H9 (cell line): ENCODE results near the gene PDE8A. TPM values are rescaled to one million over a fixed set of nuclear protein-coding genes. Genes with fewer than 3 reads are reported as not detected.
"Not testable (repeated sequence)": the region's sequence is repeated elsewhere in the genome, so short reads cannot be mapped to it uniquely, and the experiment has no call there.

Source experiments
- DNase-seq: peaks from one replicate; pipeline ENCODE4 v3.0.0-alpha.2; 2017
- H2AFZ ChIP-seq: one replicate; pipeline ENCODE4 v1.6.1; 2013; ENCODE audit warnings: mild to moderate bottlenecking, low read length, control low read depth, moderate library complexity
- H2AK5ac ChIP-seq: 2 replicates; pipeline ENCODE4 v1.6.1; 2013; ENCODE audit warnings: low read length, control low read depth, mixed read lengths; ENCODE audit not compliant: insufficient read length
- H2BK120ac ChIP-seq: one replicate; pipeline ENCODE4 v1.6.1; 2013; ENCODE audit warnings: low read depth, mild to moderate bottlenecking, low read length, control low read depth, inconsistent platforms; ENCODE audit not compliant: poor library complexity, severe bottlenecking
- H2BK12ac ChIP-seq: 2 replicates; pipeline ENCODE4 v1.6.1; 2013; ENCODE audit warnings: low read length, control low read depth, mixed read lengths, low read depth; ENCODE audit not compliant: insufficient read length
- H2BK15ac ChIP-seq: 2 replicates; pipeline ENCODE4 v1.6.1; 2013; ENCODE audit warnings: low read depth, low read length, control low read depth
- H2BK20ac ChIP-seq: one replicate; pipeline ENCODE4 v1.6.1; 2013; ENCODE audit warnings: low read depth, mild to moderate bottlenecking, low read length, control low read depth, inconsistent platforms; ENCODE audit not compliant: poor library complexity, severe bottlenecking
- H2BK5ac ChIP-seq: 2 replicates; pipeline ENCODE4 v1.6.1; 2013; ENCODE audit warnings: low read length, control low read depth, mixed read lengths; ENCODE audit not compliant: insufficient read length
- H3K14ac ChIP-seq: 2 replicates; pipeline ENCODE4 v1.6.1; 2013; ENCODE audit warnings: low read length, control low read depth; ENCODE audit not compliant: insufficient read depth
- H3K18ac ChIP-seq: 2 replicates; pipeline ENCODE4 v1.6.1; 2013; ENCODE audit warnings: low read depth, mild to moderate bottlenecking, mixed read lengths, low read length, control low read depth; ENCODE audit not compliant: insufficient read length
- H3K23ac ChIP-seq: 2 replicates; pipeline ENCODE4 v1.6.1; 2013; ENCODE audit warnings: low read length, control low read depth, mixed read lengths, low read depth; ENCODE audit not compliant: insufficient read length
- H3K23me2 ChIP-seq: 2 replicates; pipeline ENCODE4 v1.6.1; 2013; ENCODE audit warnings: low read depth, mild to moderate bottlenecking, mixed read lengths, low read length, control low read depth; ENCODE audit not compliant: insufficient read length, poor library complexity, severe bottlenecking
- H3K27ac ChIP-seq: 2 replicates; pipeline ENCODE4 v1.5.1; 2013; ENCODE audit warnings: low read length, control low read depth, mixed read lengths, low read depth; ENCODE audit not compliant: insufficient read length
- H3K27me3 ChIP-seq: 2 replicates; pipeline ENCODE4 v1.6.1; 2013; ENCODE audit warnings: low read length, control low read depth, inconsistent platforms; ENCODE audit not compliant: insufficient read depth
- H3K4ac ChIP-seq: 2 replicates; pipeline ENCODE4 v1.6.1; 2013; ENCODE audit warnings: low read depth, mild to moderate bottlenecking, control low read depth, inconsistent platforms, low read length, moderate library complexity
- H3K4me1 ChIP-seq: 2 replicates; pipeline ENCODE4 v1.6.1; 2013; ENCODE audit warnings: low read length, control low read depth, inconsistent platforms; ENCODE audit not compliant: insufficient read depth
- H3K4me2 ChIP-seq: 2 replicates; pipeline ENCODE4 v1.6.1; 2013; ENCODE audit warnings: low read length, control low read depth, mixed read lengths; ENCODE audit not compliant: insufficient read length, insufficient read depth
- H3K56ac ChIP-seq: 2 replicates; pipeline ENCODE4 v1.6.1; 2013; ENCODE audit warnings: low read depth, mild to moderate bottlenecking, mixed read lengths, low read length, control low read depth; ENCODE audit not compliant: insufficient read length
- H3K79me1 ChIP-seq: 2 replicates; pipeline ENCODE4 v1.6.1; 2013; ENCODE audit warnings: low read depth, mild to moderate bottlenecking, moderate library complexity, low read length, control low read depth, inconsistent platforms; ENCODE audit not compliant: insufficient read depth, poor library complexity, severe bottlenecking
- H3K79me2 ChIP-seq: 2 replicates; pipeline ENCODE4 v1.6.1; 2013; ENCODE audit warnings: low read length, control low read depth, inconsistent platforms; ENCODE audit not compliant: insufficient read depth
- H3K9ac ChIP-seq: 2 replicates; pipeline ENCODE4 v1.6.1; 2013; ENCODE audit warnings: low read length, control low read depth, mixed read lengths; ENCODE audit not compliant: insufficient read length; ENCODE audit errors: extremely low read depth
- H3K9me3 ChIP-seq: one replicate; pipeline ENCODE4 v1.6.1; 2013; ENCODE audit warnings: low read depth, low read length, inconsistent platforms; ENCODE audit not compliant: control insufficient read depth
- H3T11ph ChIP-seq: one replicate; pipeline ENCODE4 v1.6.1; 2013; ENCODE audit warnings: mild to moderate bottlenecking, low read length, control low read depth, inconsistent platforms
- H4K20me1 ChIP-seq: one replicate; pipeline ENCODE4 v1.6.1; 2013; ENCODE audit not compliant: control insufficient read depth, insufficient read length, insufficient read depth
- H4K5ac ChIP-seq: 2 replicates; pipeline ENCODE4 v1.6.1; 2013; ENCODE audit warnings: low read depth, mild to moderate bottlenecking, mixed read lengths, low read length, control low read depth; ENCODE audit not compliant: insufficient read length
- H4K8ac ChIP-seq: replicated peaks from 2 replicates; pipeline ENCODE4 v1.6.1; 2013; ENCODE audit warnings: low read length, control low read depth, mixed read lengths, low read depth; ENCODE audit not compliant: insufficient read length
- H4K91ac ChIP-seq: 2 replicates; pipeline ENCODE4 v1.6.1; 2013; ENCODE audit warnings: low read depth, mild to moderate bottlenecking, moderate library complexity, mixed read lengths, low read length, control low read depth; ENCODE audit not compliant: insufficient read length
- H3K27ac Mint-ChIP-seq, 3 experiments: 2 replicates in 2 of 3; 3 replicates in 1 of 3; pipeline ENCODE4 v1.8.0; 2020 to 2021; ENCODE audit warnings: mixed read lengths in 3 of 3, mild to moderate bottlenecking in 1 of 3, moderate library complexity in 1 of 3
- H3K27me3 Mint-ChIP-seq: 2 replicates; pipeline ENCODE4 v1.8.0; 2021; ENCODE audit warnings: low read depth, mild to moderate bottlenecking, moderate library complexity, mixed read lengths
- H3K36me3 Mint-ChIP-seq, 3 experiments: 2 replicates in 2 of 3; 3 replicates in 1 of 3; pipeline ENCODE4 v1.8.0; 2020 to 2021; ENCODE audit warnings: low read depth in 3 of 3, mixed read lengths in 3 of 3; ENCODE audit not compliant: insufficient read depth in 1 of 3
- H3K4me1 Mint-ChIP-seq, 2 experiments: 2 replicates each; pipeline ENCODE4 v1.8.0; 2020; ENCODE audit warnings: mixed read lengths in 2 of 2
- H3K4me3 Mint-ChIP-seq, 2 experiments: 2 replicates in 1 of 2; 3 replicates in 1 of 2; pipeline ENCODE4 v1.8.0; 2020 to 2021; ENCODE audit warnings: mild to moderate bottlenecking in 2 of 2, mixed read lengths in 2 of 2, moderate library complexity in 1 of 2
- H3K9me3 Mint-ChIP-seq, 2 experiments: 2 replicates in 1 of 2; 3 replicates in 1 of 2; pipeline ENCODE4 v1.8.0; 2020; ENCODE audit warnings: mild to moderate bottlenecking in 2 of 2, mixed read lengths in 2 of 2, moderate library complexity in 1 of 2
- CTCF ChIP-seq: fragments of 200-600 bp; sonication (generic); conservative IDR thresholded peaks from 3 replicates; pipeline ENCODE4 v1.8.0; 2021; ENCODE audit warnings: antibody characterized with exemption, mild to moderate bottlenecking
- WGBS: extraction: QIAGEN DNeasy Blood & Tissue Kit; methylation state at CpG from one replicate; pipeline ENCODE4 v1.1.7; 2013; ENCODE audit warnings: missing lambda C conversion rate, low lambda C conversion rate, mixed read lengths; ENCODE audit not compliant: insufficient read length; ENCODE audit errors: extremely low coverage; 5-methylcytosine and 5-hydroxymethylcytosine counted together
- total RNA-seq: library from RNA; stranded (reverse); gene quantifications from 2 replicates; pipeline ENCODE4 v1.2.1, GENCODE V29; 2021

The PDE8A gene
- total RNA-seq, 1 experiment from 2014 or later: 9.3 TPM

- Histone ChIP-seq H3K27ac (no peak overlapping the region), H3K9me3 (no peaks in the 10 kb centered on the region), H3K23me2 (no peaks in the 10 kb centered on the region), H3K79me2 (no peaks in the 10 kb centered on the region), H4K20me1 (no peaks in the 10 kb centered on the region), H3K56ac (no peak overlapping the region), H2BK20ac (no peak overlapping the region), H2AFZ (no peak overlapping the region), H3K4ac (no peak overlapping the region), H2BK5ac (no peak overlapping the region), H3K4me1 (no peaks in the 10 kb centered on the region), H2BK120ac (no peak overlapping the region), H3K14ac (no peak overlapping the region), H3K23ac (no peak overlapping the region), H4K5ac (no peak overlapping the region), H3K27me3 (no peaks in the 10 kb centered on the region), H4K8ac (no peak overlapping the region), H2BK12ac (no peak overlapping the region), H2BK15ac (no peak overlapping the region), H3K9ac (no peak overlapping the region), H3T11ph (no peak overlapping the region), H3K79me1 (no peaks in the 10 kb centered on the region), H4K91ac (no peak overlapping the region), H2AK5ac (no peak overlapping the region), H3K4me2 (no peak overlapping the region), H3K18ac (no peak overlapping the region)
- H3K4me1 Mint-ChIP-seq: peaks cover 1 to 2% of the 10 kb centered on the region in 2 experiments
- no peak overlapping the region for H3K4me3 Mint-ChIP-seq
- H3K9me3 Mint-ChIP-seq: no peaks in the 10 kb centered on the region
- WGBS: no CpG with 5 or more reads among the region's 1 CpG
- no peaks in the 10 kb centered on the region for H3K27me3 Mint-ChIP-seq
- H3K27ac Mint-ChIP-seq: no peak overlapping the region
- no peak for TF ChIP-seq CTCF
- no peak for DNase-seq
- no peaks in the 10 kb centered on the region for H3K36me3 Mint-ChIP-seq
Observed at GRCh38 chr15:84996055-84996454, 14.4 kb downstream of the PDE8A start.

GRCh38 chr15:84996714-84997113, 15.1 kb downstream of the PDE8A start:
- H3K79me2 ChIP-seq, H3K23me2 ChIP-seq, H3K27ac Mint-ChIP-seq, H3K4me2 ChIP-seq, H3K27me3 Mint-ChIP-seq, H3K36me3 Mint-ChIP-seq, H3K27ac ChIP-seq, H4K20me1 ChIP-seq, H2BK12ac ChIP-seq, H3K9me3 ChIP-seq, H2AK5ac ChIP-seq, H3K79me1 ChIP-seq, H3K23ac ChIP-seq, H3K18ac ChIP-seq, H3K27me3 ChIP-seq, DNase-seq, H3K14ac ChIP-seq, H3K4ac ChIP-seq, H3K9ac ChIP-seq, H3T11ph ChIP-seq, H4K8ac ChIP-seq, H2BK120ac ChIP-seq, H2AFZ ChIP-seq, H3K4me1 Mint-ChIP-seq, H2BK5ac ChIP-seq, H3K4me1 ChIP-seq, H2BK15ac ChIP-seq, H3K56ac ChIP-seq, H2BK20ac ChIP-seq, H4K91ac ChIP-seq, H3K4me3 Mint-ChIP-seq, H4K5ac ChIP-seq, H3K9me3 Mint-ChIP-seq: not testable (repeated sequence)
- no CpG with 5 or more reads among the region's 5 CpGs for WGBS
